Heart right ventricle (tissue), 16 donors: Measurements from ENCODE around the gene SYNE1. TPM values are rescaled to one million over a fixed set of nuclear protein-coding genes. Genes with fewer than 3 reads are reported as not detected.
"Not testable (repeated sequence)": the region's sequence is repeated elsewhere in the genome, so short reads cannot be mapped to it uniquely, and the experiment has no call there.

Experiments used
- ATAC-seq, 8 donors: fragments of 200-7000 bp; cut with Tn5 transposase; one replicate each; pipeline ENCODE4 v1.9.1; 2020; ENCODE audit warnings: mild to moderate bottlenecking in 8 of 8, moderate library complexity in 8 of 8, moderate number of reproducible peaks in 1 of 8
- DNase-seq, 2 donors: peaks; one replicate each; pipeline ENCODE4 v3.0.0-alpha.2; 2020
- H3K27ac ChIP-seq, 10 donors: fragments of 200-600 bp; sonication (generic) in 2 of 10; one replicate each; pipeline versions ENCODE4 v1.5.0 to v1.8.0; 2020 to 2022; ENCODE audit warnings: mild to moderate bottlenecking in 3 of 10
- H3K27me3 ChIP-seq, 7 donors: fragments of 200-600 bp; one replicate each; pipeline ENCODE4 v1.8.0; 2021 to 2022; ENCODE audit warnings: mild to moderate bottlenecking in 2 of 7
- H3K36me3 ChIP-seq, 9 donors: fragments of 200-600 bp; sonication (generic) in 1 of 9; one replicate each; pipeline versions ENCODE4 v1.5.0 to v1.8.0; 2020 to 2022; ENCODE audit warnings: mild to moderate bottlenecking in 2 of 9
- H3K4me1 ChIP-seq, 9 donors: fragments of 200-600 bp; sonication (generic) in 1 of 9; one replicate each; pipeline versions ENCODE4 v1.5.0 to v1.8.0; 2020 to 2022; ENCODE audit warnings: mild to moderate bottlenecking in 4 of 9
- H3K4me3 ChIP-seq, 10 donors: fragments of 200-600 bp; sonication (generic) in 2 of 10; one replicate each; pipeline versions ENCODE4 v1.5.0 to v1.8.0; 2020 to 2022; ENCODE audit warnings: mild to moderate bottlenecking in 7 of 10, moderate library complexity in 2 of 10
- H3K9me3 ChIP-seq, 11 donors: fragments of 200-600 bp in 10 of 11; sonication (generic) in 2 of 11; one replicate each; pipeline versions ENCODE4 v1.5.0 to v1.8.0; 2013 to 2022; ENCODE audit warnings: mild to moderate bottlenecking in 2 of 11, control low read depth in 1 of 11, moderate library complexity in 1 of 11
- CTCF ChIP-seq, 9 donors: fragments of 200-600 bp; sonication (generic) in 2 of 9; IDR thresholded peaks; one replicate each; pipeline versions ENCODE4 v1.5.0 to v1.8.0; 2021 to 2022; ENCODE audit warnings: antibody characterized with exemption in 9 of 9, mild to moderate bottlenecking in 5 of 9, moderate library complexity in 1 of 9
- WGBS, 2 donors: extraction: QIAGEN DNeasy Blood & Tissue Kit; methylation state at CpG; one replicate each; pipeline ENCODE4 v1.1.7; 2013; ENCODE audit warnings: inconsistent platforms in 1 of 2; 5-methylcytosine and 5-hydroxymethylcytosine counted together
- intact Hi-C, 10 donors: fragments of 100-400 bp; cut with DNase I; formaldehyde crosslinking; loops; one replicate each; pipeline versions ENCODE4 v1.11.1 to v1.14.2; 2022
- polyA plus RNA-seq, 2 donors: library from polyadenylated mRNA; stranded (reverse); fragments of 200-250 nt; gene quantifications; one replicate each; pipeline ENCODE4 v1.2.3, GENCODE V29; 2013
- total RNA-seq, 10 donors: library from RNA; stranded (reverse); fragmentation: NEBNext Ultra II Directional in 3 of 10; extraction: Animal tissue kit (Norgen Biotek cat#: 25700) in 3 of 10; gene quantifications; one replicate each; pipeline versions ENCODE4 v1.2.1 to v1.2.4, GENCODE V29; 2021 to 2023
- donor health status: Arrhythmogenic right ventricular cardiomyopathy.
- donor health status: ischemic (EF 13 %, LVEDD 7.1; RV severe dilation, severe dysfunction).
- donor health status: healthy with polysubstance abuse.
- donor health status: DM: no; HTN: yes; CAD: no.
- donor health status: DM: no; HTN: no; CAD: no.
- donor health status: ischemic (EF 25% LVEDD 6.9; RV normal size, moderate dysfunction).
- donor health status: ischemic (EF 25% LVEDD 5.7; RV mildly dilated, moderate dysfunction).
- donor health status: healthy.
- donor health status: DM: yes; HTN: yes; CAD: no.
- donor health status: Ischemic cardiomyopathy.
- donor health status: ischemic (EF 35%, LVEDD 5.7; RV mildly dilated, moderate dysfunction).
- donor health status: nonischemic (EF 11% LVEDD 7.7; RV severe dilation, severe dysfunction).
- donor health status: DM: yes; HTN: yes; CAD: no.
- donor health status: PGD.
- donor health status: ischemic (EF 29% LVEDD 5.4; RV normal size, mild dysfunction).
- donor health status: nonischemic (EF 23%, LVEDD 6.1; RV moderate dilation, normal function).

SYNE1 gene
- total and polyA plus RNA-seq, 12 donors, result 18.9 to 176 (median 126) TPM

GRCh38 chr6:152571089-152571488, 66.1 kb downstream of the SYNE1 start:
- no peak for TF ChIP-seq CTCF (IDR thresholded peaks at IDR 0.05)
- Histone ChIP-seq H3K9me3 (no peaks in the 10 kb centered on the region), H3K36me3 (no peaks in the 10 kb centered on the region), H3K27ac (peak overlapping the region in 4 of 10 donors; percentile 12 to 49 (median 32)), H3K4me3 (no peak overlapping the region), H3K27me3 (no peaks in the 10 kb centered on the region), H3K4me1 (peaks cover 0 to 42% (median 18%) of the 10 kb centered on the region in 9 donors)
- DNase-seq (no peak), ATAC-seq (no peak)
- 66 to 76% methylated on average over 1 of the region's 1 CpG for WGBS, 2 donors
- intact Hi-C loops, result no loop called here

- Histone ChIP-seq H3K27me3 (no peaks in the 10 kb centered on the region), H3K4me1 (peaks cover 0 to 21% (median 6%) of the 10 kb centered on the region in 9 donors), H3K27ac (peak overlapping the region in 3 of 10 donors; percentile 7 to 28 (median 16)), H3K36me3 (no peaks in the 10 kb centered on the region), H3K4me3 (no peak overlapping the region), H3K9me3 (peaks cover 0 to 8% (median 0%) of the 10 kb centered on the region in 11 donors)
- intact Hi-C loops, result no loop called here
- ATAC-seq (no peak), DNase-seq (no peak)
- TF ChIP-seq CTCF (IDR thresholded peaks at IDR 0.05), result no peak
- WGBS, 2 donors, result 45 to 47% methylated on average over 7 of the region's 7 CpGs
These were observed 70.9 kb downstream of the SYNE1 start for GRCh38 chr6:152566103-152566875.

GRCh38 chr6:152563177-152563576, 74.0 kb downstream of the SYNE1 start:
- Histone ChIP-seq H3K27ac (no peak overlapping the region), H3K4me3 (no peak overlapping the region), H3K9me3 (peaks cover 0 to 32% (median 6%) of the 10 kb centered on the region in 11 donors), H3K36me3 (no peaks in the 10 kb centered on the region), H3K4me1 (peaks cover 0 to 12% (median 0%) of the 10 kb centered on the region in 9 donors), H3K27me3 (no peaks in the 10 kb centered on the region)
- 84 to 85% methylated on average over 5 of the region's 5 CpGs for WGBS, 2 donors
- TF ChIP-seq CTCF (IDR thresholded peaks at IDR 0.05), result no peak
- no peak for ATAC-seq
- intact Hi-C loops, result no loop called here
- no peak for DNase-seq

- not testable (repeated sequence) for H3K27me3 ChIP-seq, ATAC-seq, H3K4me1 ChIP-seq, H3K36me3 ChIP-seq, H3K27ac ChIP-seq, DNase-seq, H3K4me3 ChIP-seq
- peaks cover 0 to 51% (median 23%) of the 10 kb centered on the region in 11 donors for H3K9me3 ChIP-seq
- intact Hi-C loops, result loop anchor here in 4 of 10 donors (10.0 kb wide), 4 partner anchors 76 to 396 kb away; partner anchors contain the start of gene SYNE1 (in 1 of the 4)
- 81 to 89% methylated on average over 1 of the region's 1 CpG for WGBS, 2 donors
These were observed 78.4 kb downstream of the SYNE1 start for GRCh38 chr6:152558798-152559197.

- peaks cover 0 to 51% (median 23%) of the 10 kb centered on the region in 11 donors for H3K9me3 ChIP-seq
- DNase-seq, result no peak
- WGBS, 2 donors, result 94% methylated on average over 1 of the region's 1 CpG
- no peaks in the 10 kb centered on the region for H3K36me3 ChIP-seq
- intact Hi-C loops, result loop anchor here in 4 of 10 donors (10.0 kb wide), 4 partner anchors 77 to 397 kb away; partner anchors contain the start of gene SYNE1 (in 1 of the 4)
- H3K4me3 ChIP-seq, result no peak overlapping the region
- peaks cover 0 to 7% (median 0%) of the 10 kb centered on the region in 9 donors for H3K4me1 ChIP-seq
- TF ChIP-seq CTCF (IDR thresholded peaks at IDR 0.05), result no peak
- H3K27me3 ChIP-seq, result no peaks in the 10 kb centered on the region
- ATAC-seq, result no peak
- H3K27ac ChIP-seq, result no peak overlapping the region
These were observed 79.7 kb downstream of the SYNE1 start for GRCh38 chr6:152557502-152557901.
